Measurements from ENCODE around the gene RUFY3. TPM values are rescaled to one million over a fixed set of nuclear protein-coding genes. Genes with fewer than 3 reads are reported as not detected.

The RUFY3 gene
- total and polyA plus RNA-seq, 2 of the 13 experiments (the other 11 are each of a cell fraction or from before 2014, with no cell fraction given): 17.9 to 25.3 TPM

GRCh38 chr4:70687821-70688794, 33.7 kb upstream of the RUFY3 start, which contains the start of gene UTP3 (continued):
- peak; percentile 64 for TF ChIP-seq GMEB2 (CRISPR knock-in tag; IDR thresholded peaks at IDR 0.05; ENCODE audit: low read depth)
- 0 out of 2 replicates have a peak, but pooled peaks have one; percentile 16 for TF ChIP-seq SIN3A (IDR thresholded peaks at IDR 0.05; ENCODE audit: borderline replicate concordance, low read depth, low read length)
- TF ChIP-seq ARNT (IDR thresholded peaks at IDR 0.05): no peak
- TF ChIP-seq MXI1 (IDR thresholded peaks at IDR 0.05; ENCODE audit: borderline replicate concordance, low read depth, low read length): peak; percentile 91; the same call in 2 of the 3 replicates
- TF ChIP-seq, protein P1, sequence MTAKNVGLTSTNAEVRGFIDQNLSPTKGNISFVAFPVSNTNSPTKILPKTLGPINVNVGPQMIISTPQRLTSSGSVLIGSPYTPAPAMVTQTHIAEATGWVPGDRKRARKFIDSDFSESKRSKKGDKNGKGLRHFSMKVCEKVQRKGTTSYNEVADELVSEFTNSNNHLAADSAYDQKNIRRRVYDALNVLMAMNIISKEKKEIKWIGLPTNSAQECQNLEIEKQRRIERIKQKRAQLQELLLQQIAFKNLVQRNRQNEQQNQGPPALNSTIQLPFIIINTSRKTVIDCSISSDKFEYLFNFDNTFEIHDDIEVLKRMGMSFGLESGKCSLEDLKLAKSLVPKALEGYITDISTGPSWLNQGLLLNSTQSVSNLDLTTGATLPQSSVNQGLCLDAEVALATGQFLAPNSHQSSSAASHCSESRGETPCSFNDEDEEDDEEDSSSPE (CRISPR knock-in tag; IDR thresholded peaks at IDR 0.05): peak; percentile 75
- no peak for TF ChIP-seq PRPF4 (IDR thresholded peaks at IDR 0.05; ENCODE audit: low read depth, low read length, poor library complexity, severe bottlenecking)
- no peak for TF ChIP-seq HHEX (CRISPR knock-in tag; IDR thresholded peaks at IDR 0.05)
- TF ChIP-seq ZSCAN30 (CRISPR knock-in tag; IDR thresholded peaks at IDR 0.05): no peak
- TF ChIP-seq MBD4 (IDR thresholded peaks at IDR 0.05; ENCODE audit: borderline replicate concordance, low read length): no peak
- peak; percentile 60 for TF ChIP-seq ZNF891 (CRISPR knock-in tag; IDR thresholded peaks at IDR 0.05)
- peak; percentile 91; the same call in 1 of the 2 replicates for TF ChIP-seq ZNF747 (CRISPR knock-in tag; IDR thresholded peaks at IDR 0.05; ENCODE audit: borderline replicate concordance)
- TF ChIP-seq ZBTB21 (CRISPR knock-in tag; IDR thresholded peaks at IDR 0.05): peak; percentile 56; the same call in 1 of the 2 replicates
- no peak for TF ChIP-seq PAX8 (CRISPR knock-in tag; IDR thresholded peaks at IDR 0.05; ENCODE audit: borderline replicate concordance)
- TF ChIP-seq ZBTB3 (CRISPR knock-in tag; IDR thresholded peaks at IDR 0.05; ENCODE audit: borderline replicate concordance, low read depth): peak; percentile 61; the same call in 1 of the 2 replicates
- TF ChIP-seq ZNF629 (CRISPR knock-in tag; conservative IDR thresholded peaks at IDR 0.05): 0 out of 2 replicates have a peak, but pooled peaks have one; percentile 42
- TF ChIP-seq ZNF451 (CRISPR knock-in tag; IDR thresholded peaks at IDR 0.05): peak; percentile 51; the same call in 1 of the 2 replicates
- peak; percentile 35; the same call in 1 of the 2 replicates for TF ChIP-seq LBX2 (CRISPR knock-in tag; IDR thresholded peaks at IDR 0.05; ENCODE audit: borderline replicate concordance)
- TF ChIP-seq, protein P2, sequence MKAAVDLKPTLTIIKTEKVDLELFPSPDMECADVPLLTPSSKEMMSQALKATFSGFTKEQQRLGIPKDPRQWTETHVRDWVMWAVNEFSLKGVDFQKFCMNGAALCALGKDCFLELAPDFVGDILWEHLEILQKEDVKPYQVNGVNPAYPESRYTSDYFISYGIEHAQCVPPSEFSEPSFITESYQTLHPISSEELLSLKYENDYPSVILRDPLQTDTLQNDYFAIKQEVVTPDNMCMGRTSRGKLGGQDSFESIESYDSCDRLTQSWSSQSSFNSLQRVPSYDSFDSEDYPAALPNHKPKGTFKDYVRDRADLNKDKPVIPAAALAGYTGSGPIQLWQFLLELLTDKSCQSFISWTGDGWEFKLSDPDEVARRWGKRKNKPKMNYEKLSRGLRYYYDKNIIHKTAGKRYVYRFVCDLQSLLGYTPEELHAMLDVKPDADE (CRISPR knock-in tag; IDR thresholded peaks at IDR 0.05): no peak
- TF ChIP-seq ARHGAP35 (CRISPR knock-in tag; IDR thresholded peaks at IDR 0.05; ENCODE audit: borderline replicate concordance): peak; percentile 33
- no peak for TF ChIP-seq SOX6 (IDR thresholded peaks at IDR 0.05)
- peak; percentile 77 for TF ChIP-seq SOX6 (CRISPR knock-in tag; IDR thresholded peaks at IDR 0.05)
- peak; percentile 37; the same call in 1 of the 2 replicates for TF ChIP-seq SUZ12 (IDR thresholded peaks at IDR 0.05; ENCODE audit: low read depth, low read length)
- TF ChIP-seq GTF2F1 (IDR thresholded peaks at IDR 0.05; ENCODE audit: low read length): 0 out of 2 replicates have a peak, but pooled peaks have one; percentile 38
